Tibial artery (tissue), 4 donors: Measurements from ENCODE around the gene MBTPS1.

Experiments
- DNase-seq, 2 donors: peaks; one replicate each; pipeline ENCODE4 v3.0.0-alpha.2; 2019
- H3K27ac ChIP-seq, 2 donors: fragments of 200-600 bp; sonication (generic) in 1 of 2; 1 replicate in 1 of 2; 2 replicates in 1 of 2; pipeline ENCODE4 v1.5.1; 2018 to 2019; ENCODE audit warnings: mild to moderate bottlenecking in 1 of 2
- H3K27me3 ChIP-seq, 2 donors: fragments of 200-600 bp; sonication (generic) in 1 of 2; one replicate each; pipeline versions ENCODE4 v1.5.1 to v1.6.0; 2016 to 2019
- H3K36me3 ChIP-seq, 3 donors: fragments of 200-600 bp; sonication (generic) in 2 of 3; one replicate each; pipeline ENCODE4 v1.5.1; 2016 to 2019; ENCODE audit warnings: mild to moderate bottlenecking in 2 of 3
- H3K4me1 ChIP-seq, 4 donors: fragments of 200-600 bp; sonication (generic) in 2 of 4; 1 replicate in 3 of 4; 2 replicates in 1 of 4; pipeline ENCODE4 v1.5.1; 2016 to 2019
- H3K4me3 ChIP-seq, 2 donors: fragments of 200-600 bp; sonication (generic) in 1 of 2; 1 replicate in 1 of 2; 2 replicates in 1 of 2; pipeline ENCODE4 v1.5.1; 2018 to 2019; ENCODE audit warnings: mild to moderate bottlenecking in 2 of 2
- H3K9me3 ChIP-seq, 3 donors: fragments of 200-600 bp; sonication (generic) in 1 of 3; one replicate each; pipeline ENCODE4 v1.5.1; 2016 to 2019
- CTCF ChIP-seq, 2 experiments: fragments of 200-600 bp in 1 of 2; fragments of 450-650 bp in 1 of 2; IDR thresholded peaks; one replicate each; pipeline ENCODE4 v1.5.1; 2017 to 2019; ENCODE audit warnings: antibody characterized with exemption in 2 of 2, mild to moderate bottlenecking in 1 of 2, moderate library complexity in 1 of 2
- intact Hi-C: fragments of 100-400 bp; cut with DNase I; formaldehyde crosslinking; loops from one replicate; pipeline ENCODE4 v1.15.0; 2023; ENCODE audit warnings: low total_unique reads

Gene MBTPS1

GRCh38 chr16:84065536-84066132, 51.1 kb downstream of the MBTPS1 start:
- Histone ChIP-seq H3K27ac (no peak overlapping the region), H3K36me3 (peaks cover 72 to 100% (median 91%) of the 10 kb centered on the region in 3 donors), H3K9me3 (no peaks in the 10 kb centered on the region), H3K4me1 (no peaks in the 10 kb centered on the region), H3K4me3 (no peak overlapping the region), H3K27me3 (no peaks in the 10 kb centered on the region)
- peak; percentile 58 to 64 for TF ChIP-seq CTCF (IDR thresholded peaks at IDR 0.05)
- intact Hi-C loops = loop anchor here (10.0 kb wide), 1 partner anchor 241 kb away; no protein-coding TSS in a partner anchor
- peak in 1 of 2 donors; percentile 55 for DNase-seq

- Histone ChIP-seq H3K4me1 (no peaks in the 10 kb centered on the region), H3K27ac (no peak overlapping the region), H3K36me3 (peaks cover 72 to 100% (median 90%) of the 10 kb centered on the region in 3 donors), H3K9me3 (no peaks in the 10 kb centered on the region), H3K4me3 (no peak overlapping the region), H3K27me3 (no peaks in the 10 kb centered on the region)
- no peak for DNase-seq
- intact Hi-C loops = loop anchor here (5.0 to 10.0 kb wide), 2 partner anchors 97 to 239 kb away; partner anchors contain the start of gene NECAB2
- no peak for TF ChIP-seq CTCF (IDR thresholded peaks at IDR 0.05)
These were observed 52.8 kb downstream of the MBTPS1 start for GRCh38 chr16:84063980-84064379.

- Histone ChIP-seq H3K4me1 (no peaks in the 10 kb centered on the region), H3K27me3 (no peaks in the 10 kb centered on the region), H3K36me3 (peaks cover 72 to 100% (median 90%) of the 10 kb centered on the region in 3 donors), H3K9me3 (no peaks in the 10 kb centered on the region), H3K27ac (peak overlapping the region in 1 of 2 donors; percentile 3), H3K4me3 (no peak overlapping the region)
- DNase-seq = peak; percentile 75 to 79
- intact Hi-C loops = loop anchor here (5.0 to 10.0 kb wide), 2 partner anchors 96 to 238 kb away; partner anchors contain the start of gene NECAB2
- TF ChIP-seq CTCF (IDR thresholded peaks at IDR 0.05) = peak; percentile 74 to 76
These were observed 53.8 kb downstream of the MBTPS1 start for GRCh38 chr16:84062734-84063640.

GRCh38 chr16:84061236-84061819, 55.4 kb downstream of the MBTPS1 start:
- H3K36me3 ChIP-seq = peaks cover 70 to 100% (median 91%) of the 10 kb centered on the region in 3 donors
- intact Hi-C loops = loop anchor here (5.0 to 10.0 kb wide), 2 partner anchors 94 to 237 kb away; partner anchors contain the start of gene NECAB2
- H3K4me1 ChIP-seq = no peaks in the 10 kb centered on the region
- no peaks in the 10 kb centered on the region for H3K9me3 ChIP-seq
- no peak for TF ChIP-seq CTCF (IDR thresholded peaks at IDR 0.05)
- H3K4me3 ChIP-seq = no peak overlapping the region
- H3K27ac ChIP-seq = no peak overlapping the region
- H3K27me3 ChIP-seq = no peaks in the 10 kb centered on the region
- no peak for DNase-seq
